Mesenchymal stem cell (in vitro differentiated cells and primary cell): Measurements from ENCODE around the gene KRTAP10-7.

ENCODE experiments used
- DNase-seq: peaks from one replicate; pipeline ENCODE4 v3.0.0-alpha.2; 2013
- H2AFZ ChIP-seq: one replicate; pipeline ENCODE4 v1.6.1; 2013; ENCODE audit warnings: low read depth, mild to moderate bottlenecking, control low read depth, inconsistent platforms, low read length, moderate library complexity
- H2AK5ac ChIP-seq: 2 replicates; pipeline ENCODE4 v1.6.1; 2013; ENCODE audit warnings: low read length, moderate library complexity, mild to moderate bottlenecking, inconsistent platforms; ENCODE audit not compliant: severe bottlenecking
- H2BK120ac ChIP-seq: one replicate; pipeline ENCODE4 v1.6.1; 2013; ENCODE audit warnings: low read depth, mild to moderate bottlenecking, inconsistent platforms, low read length, moderate library complexity
- H2BK12ac ChIP-seq, 2 experiments: one replicate each; pipeline ENCODE4 v1.6.1; 2013; ENCODE audit warnings: inconsistent platforms in 2 of 2, low read length in 2 of 2, mild to moderate bottlenecking in 2 of 2, moderate library complexity in 2 of 2, control low read depth in 1 of 2
- H2BK15ac ChIP-seq: one replicate; pipeline ENCODE4 v1.6.1; 2013; ENCODE audit warnings: mild to moderate bottlenecking, low read depth, inconsistent platforms; ENCODE audit not compliant: poor library complexity, severe bottlenecking
- H2BK5ac ChIP-seq: 2 replicates; pipeline ENCODE4 v1.6.1; 2013; ENCODE audit warnings: low read depth, mild to moderate bottlenecking, low read length, control low read depth, inconsistent platforms; ENCODE audit not compliant: poor library complexity, severe bottlenecking
- H3K14ac ChIP-seq, 2 experiments: one replicate each; pipeline ENCODE4 v1.6.1; 2013; ENCODE audit warnings: inconsistent platforms in 2 of 2, low read length in 2 of 2, control low read depth in 1 of 2, mild to moderate bottlenecking in 1 of 2, moderate library complexity in 1 of 2
- H3K18ac ChIP-seq, 2 experiments: one replicate each; pipeline ENCODE4 v1.6.1; 2013; ENCODE audit warnings: inconsistent platforms in 2 of 2, low read length in 2 of 2, control low read depth in 1 of 2, low read depth in 1 of 2, mild to moderate bottlenecking in 1 of 2
- H3K23ac ChIP-seq, 2 experiments: one replicate each; pipeline ENCODE4 v1.6.1; 2013; ENCODE audit warnings: inconsistent platforms in 2 of 2, low read length in 2 of 2, mild to moderate bottlenecking in 2 of 2, moderate library complexity in 2 of 2, control low read depth in 1 of 2
- H3K27ac ChIP-seq: 2 replicates; pipeline ENCODE4 v1.5.1; 2013; ENCODE audit warnings: mild to moderate bottlenecking, moderate library complexity, low read length, control low read depth, inconsistent platforms; ENCODE audit not compliant: poor library complexity, severe bottlenecking
- H3K27me3 ChIP-seq, 2 experiments: 2 replicates each; pipeline versions ENCODE4 v1.6.1 to v1.7.0; 2013; ENCODE audit warnings: low read length in 2 of 2, mild to moderate bottlenecking in 2 of 2, moderate library complexity in 2 of 2, control low read depth in 1 of 2, inconsistent platforms in 1 of 2; ENCODE audit not compliant: control insufficient read depth in 1 of 2, insufficient read depth in 1 of 2
- H3K36me3 ChIP-seq, 2 experiments: 2 replicates each; pipeline versions ENCODE4 v1.6.1 to v1.7.0; 2013; ENCODE audit warnings: low read length in 2 of 2, control low read depth in 1 of 2, inconsistent platforms in 1 of 2, low read depth in 1 of 2, mild to moderate bottlenecking in 1 of 2; ENCODE audit not compliant: insufficient read depth in 2 of 2, control insufficient read depth in 1 of 2
- H3K4ac ChIP-seq, 2 experiments: one replicate each; pipeline ENCODE4 v1.6.1; 2013; ENCODE audit warnings: inconsistent platforms in 2 of 2, low read length in 2 of 2, mild to moderate bottlenecking in 2 of 2, moderate library complexity in 2 of 2, control low read depth in 1 of 2, low read depth in 1 of 2
- H3K4me1 ChIP-seq: 2 replicates; pipeline ENCODE4 v1.6.1; 2013; ENCODE audit warnings: low read depth, low read length, control low read depth; ENCODE audit not compliant: control insufficient read depth, insufficient read depth
- H3K4me2 ChIP-seq: 2 replicates; pipeline ENCODE4 v1.6.1; 2013; ENCODE audit warnings: low read length, mild to moderate bottlenecking, inconsistent platforms; ENCODE audit not compliant: poor library complexity, severe bottlenecking
- H3K4me3 ChIP-seq, 2 experiments: 2 replicates each; pipeline versions ENCODE4 v1.5.1 to v1.7.0; 2013; ENCODE audit warnings: low read length in 2 of 2, mild to moderate bottlenecking in 2 of 2, control low read depth in 1 of 2, low read depth in 1 of 2; ENCODE audit not compliant: insufficient read depth in 1 of 2
- H3K79me1 ChIP-seq: replicated peaks from 2 replicates; pipeline ENCODE4 v1.6.1; 2013; ENCODE audit warnings: mild to moderate bottlenecking, control low read depth, low read length, inconsistent platforms; ENCODE audit not compliant: poor library complexity, severe bottlenecking
- H3K9ac ChIP-seq: 2 replicates; pipeline ENCODE4 v1.7.0; 2013; ENCODE audit warnings: mild to moderate bottlenecking, low read length, moderate library complexity
- H3K9me3 ChIP-seq: 2 replicates; pipeline ENCODE4 v1.7.0; 2013; ENCODE audit warnings: mild to moderate bottlenecking, low read length; ENCODE audit not compliant: control insufficient read depth
- H4K8ac ChIP-seq: one replicate; pipeline ENCODE4 v1.6.1; 2013; ENCODE audit warnings: inconsistent platforms, mild to moderate bottlenecking, low read length, moderate library complexity
- H4K91ac ChIP-seq: one replicate; pipeline ENCODE4 v1.6.1; 2013; ENCODE audit warnings: mild to moderate bottlenecking, low read length, inconsistent platforms
- WGBS: methylation state at CpG from one replicate; pipeline ENCODE4 v1.1.7; 2013; ENCODE audit warnings: mixed read lengths; 5-methylcytosine and 5-hydroxymethylcytosine counted together

KRTAP10-7 gene

GRCh38 chr21:44552681-44553080, 47.7 kb upstream of the KRTAP10-7 start:
- Histone ChIP-seq H3K18ac (no peak overlapping the region), H3K9ac (no peak overlapping the region)

GRCh38 chr21:44555200-44555875, 45.1 kb upstream of the KRTAP10-7 start:
- H3K4me1 ChIP-seq = peaks cover 2% of the 10 kb centered on the region
- H3K18ac ChIP-seq = no peak overlapping the region
- H4K8ac ChIP-seq = no peak overlapping the region
- no peaks in the 10 kb centered on the region for H3K36me3 ChIP-seq
- peaks cover 27 to 53% of the 10 kb centered on the region in 2 experiments for H3K27me3 ChIP-seq
- no peak overlapping the region for H3K23ac ChIP-seq
- H4K91ac ChIP-seq = no peak overlapping the region
- WGBS = 76% methylated on average over 13 of the region's 13 CpGs
- no peak overlapping the region for H2BK15ac ChIP-seq
- DNase-seq = no peak
- H3K27ac ChIP-seq = no peak overlapping the region
- H3K4me3 ChIP-seq = no peak overlapping the region
- H2BK120ac ChIP-seq = no peak overlapping the region
- H3K4ac ChIP-seq = no peak overlapping the region
- H3K9ac ChIP-seq = no peak overlapping the region
- no peak overlapping the region for H2AK5ac ChIP-seq
- no peak overlapping the region for H2BK12ac ChIP-seq
- H2BK5ac ChIP-seq = no peak overlapping the region
- no peaks in the 10 kb centered on the region for H3K9me3 ChIP-seq
- H3K14ac ChIP-seq = no peak overlapping the region
- no peaks in the 10 kb centered on the region for H3K79me1 ChIP-seq
- no peak overlapping the region for H2AFZ ChIP-seq
- no peak overlapping the region for H3K4me2 ChIP-seq

More at GRCh38 chr21:44552681-44553080, 47.7 kb upstream of the KRTAP10-7 start:
- no peak overlapping the region for H3K23ac ChIP-seq
- no peak overlapping the region for H3K14ac ChIP-seq
- no peak overlapping the region for H4K8ac ChIP-seq
- H3K79me1 ChIP-seq = no peaks in the 10 kb centered on the region
- no peak overlapping the region for H3K4ac ChIP-seq
- H2AFZ ChIP-seq = no peak overlapping the region
- H2BK15ac ChIP-seq = no peak overlapping the region
- peaks cover 3% of the 10 kb centered on the region for H3K9me3 ChIP-seq
- no peak overlapping the region for H3K4me2 ChIP-seq
- H2BK5ac ChIP-seq = no peak overlapping the region
- no peak overlapping the region for H3K4me3 ChIP-seq
- no peak overlapping the region for H2BK12ac ChIP-seq
- H2AK5ac ChIP-seq = no peak overlapping the region
- DNase-seq = no peak
- H3K4me1 ChIP-seq = no peaks in the 10 kb centered on the region
- H4K91ac ChIP-seq = no peak overlapping the region
- WGBS = 74% methylated on average over 13 of the region's 13 CpGs
- H2BK120ac ChIP-seq = no peak overlapping the region
- H3K36me3 ChIP-seq = no peaks in the 10 kb centered on the region
- no peak overlapping the region for H3K27ac ChIP-seq
- H3K27me3 ChIP-seq = peaks cover 25 to 60% of the 10 kb centered on the region in 2 experiments

- DNase-seq = no peak
- Histone ChIP-seq H3K14ac (no peak overlapping the region), H3K79me1 (no peaks in the 10 kb centered on the region), H4K8ac (no peak overlapping the region), H3K9me3 (no peaks in the 10 kb centered on the region), H3K18ac (no peak overlapping the region), H2BK15ac (no peak overlapping the region), H3K4me3 (no peak overlapping the region), H3K27me3 (peaks cover 20 to 53% of the 10 kb centered on the region in 2 experiments), H3K27ac (no peak overlapping the region), H3K4me2 (no peak overlapping the region), H2BK120ac (no peak overlapping the region), H3K4ac (no peak overlapping the region), H3K23ac (no peak overlapping the region), H2BK12ac (no peak overlapping the region), H4K91ac (no peak overlapping the region), H3K4me1 (peaks cover 2% of the 10 kb centered on the region), H2BK5ac (no peak overlapping the region), H3K9ac (no peak overlapping the region), H2AK5ac (no peak overlapping the region), H3K36me3 (no peaks in the 10 kb centered on the region), H2AFZ (no peak overlapping the region)
- 86% methylated on average over 9 of the region's 9 CpGs for WGBS
These were observed 43.5 kb upstream of the KRTAP10-7 start for GRCh38 chr21:44556879-44557278.

GRCh38 chr21:44557491-44558328, 42.7 kb upstream of the KRTAP10-7 start:
- H3K9me3 ChIP-seq = peaks cover 4% of the 10 kb centered on the region
- no peak overlapping the region for H2BK5ac ChIP-seq
- WGBS = 69% methylated on average over 30 of the region's 30 CpGs
- no peak overlapping the region for H3K27ac ChIP-seq
- H2AK5ac ChIP-seq = no peak overlapping the region
- H3K4ac ChIP-seq = no peak overlapping the region
- peak overlapping the region in 1 of 2 experiments; percentile 62 for H3K14ac ChIP-seq
- H3K36me3 ChIP-seq = no peaks in the 10 kb centered on the region
- no peak overlapping the region for H2BK12ac ChIP-seq
- H3K4me3 ChIP-seq = no peak overlapping the region
- H3K9ac ChIP-seq = no peak overlapping the region
- H3K79me1 ChIP-seq = no peaks in the 10 kb centered on the region
- H2AFZ ChIP-seq = no peak overlapping the region
- H4K91ac ChIP-seq = no peak overlapping the region
- H4K8ac ChIP-seq = no peak overlapping the region
- no peak overlapping the region for H3K4me2 ChIP-seq
- no peak overlapping the region for H2BK15ac ChIP-seq
- no peak overlapping the region for H3K18ac ChIP-seq
- H2BK120ac ChIP-seq = no peak overlapping the region
- H3K4me1 ChIP-seq = peaks cover 2% of the 10 kb centered on the region
- peaks cover 11 to 45% of the 10 kb centered on the region in 2 experiments for H3K27me3 ChIP-seq
- DNase-seq = no peak
- no peak overlapping the region for H3K23ac ChIP-seq
